Caco-2 (cell line): ENCODE data around the gene BGN. TPM values are rescaled to one million over a fixed set of nuclear protein-coding genes. Genes with fewer than 3 reads are reported as not detected.

Experiments
- BruUV-seq: library from RNA; stranded (reverse); fragments of 400-500 nt; replicated peaks from 2 replicates; lab custom pipeline; 2021; lab: Mats Ljungman, UMichigan
- CTCF ChIA-PET: fragments of 300-600 bp; sonication (Branson Sonifier 250); formaldehyde crosslinking; loops from one replicate; lab custom pipeline; 2022; ENCODE audit warnings: antibody characterized with exemption; lab: Charles Lee
- POLR2A ChIA-PET: fragments of 300-600 bp; sonication (Branson Sonifier 250); formaldehyde crosslinking; loops from one replicate; lab custom pipeline; 2022; ENCODE audit warnings: antibody characterized with exemption; lab: Charles Lee
- DNase-seq, 2 experiments: peaks; one replicate each; pipeline versions ENCODE4 v3.0.0 to v3.0.0-alpha.2; 2020 to 2022
- H3K27me3 ChIP-seq: replicated peaks from 2 replicates; pipeline ENCODE4 v1.6.0; 2011; ENCODE audit warnings: low read length; ENCODE audit not compliant: control insufficient read depth, insufficient read depth
- H3K36me3 ChIP-seq: 2 replicates; pipeline ENCODE4 v1.5.1; 2011; ENCODE audit warnings: low read length; ENCODE audit not compliant: control insufficient read depth, insufficient read depth
- H3K4me1 ChIP-seq: fragments of 250-450 bp; sonication (Bioruptor Pico); 2 replicates; pipeline ENCODE4 v1.5.1; 2020; ENCODE audit warnings: mild to moderate bottlenecking
- H3K4me3 ChIP-seq: 2 replicates; pipeline ENCODE4 v1.5.1; 2011; ENCODE audit warnings: low read depth, mild to moderate bottlenecking, control low read depth, low read length
- H3K9me3 ChIP-seq: fragments of 250-450 bp; sonication (Bioruptor Pico); 2 replicates; pipeline ENCODE4 v1.5.1; 2020; ENCODE audit warnings: mild to moderate bottlenecking, moderate library complexity
- H3K27ac Mint-ChIP-seq: one replicate; pipeline ENCODE4 v1.8.0; 2022; ENCODE audit warnings: mixed read lengths; ENCODE audit not compliant: unreplicated experiment
- H3K27me3 Mint-ChIP-seq: one replicate; pipeline ENCODE4 v1.8.0; 2022; ENCODE audit warnings: mixed read lengths; ENCODE audit not compliant: insufficient read depth, unreplicated experiment
- H3K36me3 Mint-ChIP-seq: one replicate; pipeline ENCODE4 v1.8.0; 2022; ENCODE audit warnings: mild to moderate bottlenecking, mixed read lengths; ENCODE audit not compliant: insufficient read depth, unreplicated experiment
- H3K4me1 Mint-ChIP-seq: one replicate; pipeline ENCODE4 v1.8.0; 2022; ENCODE audit warnings: low read depth, mixed read lengths; ENCODE audit not compliant: unreplicated experiment
- H3K4me3 Mint-ChIP-seq: one replicate; pipeline ENCODE4 v1.8.0; 2022; ENCODE audit warnings: mild to moderate bottlenecking, moderate library complexity, mixed read lengths; ENCODE audit not compliant: unreplicated experiment
- H3K9me3 Mint-ChIP-seq: one replicate; pipeline ENCODE4 v1.8.0; 2022; ENCODE audit warnings: mixed read lengths; ENCODE audit not compliant: unreplicated experiment
- intact Hi-C: fragments of 100-400 bp; cut with micrococcal nuclease; formaldehyde crosslinking; loops from one replicate; pipeline ENCODE4 v1.10.0; 2022; ENCODE audit not compliant: unreplicated experiment
- total RNA-seq: library from RNA; stranded (reverse); gene quantifications from 2 replicates; pipeline ENCODE4 v1.2.3, GENCODE V29; 2022
- TF ChIP-seq, protein P1 (sequence below), 2 experiments: fragments of 200-600 bp in 1 of 2; IDR thresholded peaks; 1 replicate in 1 of 2; 2 replicates in 1 of 2; pipeline versions ENCODE4 v1.5.1 to v1.8.0; 2011 to 2022; ENCODE audit warnings: antibody characterized with exemption in 1 of 2, control low read depth in 1 of 2, inconsistent platforms in 1 of 2, low read depth in 1 of 2, low read length in 1 of 2, mild to moderate bottlenecking in 1 of 2, moderate library complexity in 1 of 2; ENCODE audit not compliant: insufficient read depth in 1 of 2, severe bottlenecking in 1 of 2, unreplicated experiment in 1 of 2

The BGN gene
- total RNA-seq, 1 experiment from 2014 or later, result 9.9 TPM

GRCh38 chrX:153487590-153488071, 7.1 kb upstream of the BGN start:
- Mint-ChIP-seq H3K4me1 (no peaks in the 10 kb centered on the region), H3K36me3 (no peaks in the 10 kb centered on the region), H3K27ac (peak overlapping the region; percentile 45), H3K9me3 (no peaks in the 10 kb centered on the region), H3K4me3 (no peak overlapping the region), H3K27me3 (no peaks in the 10 kb centered on the region)
- Histone ChIP-seq H3K36me3 (no peaks in the 10 kb centered on the region), H3K27me3 (no peaks in the 10 kb centered on the region), H3K4me1 (peaks cover 35% of the 10 kb centered on the region), H3K9me3 (no peaks in the 10 kb centered on the region), H3K4me3 (no peak overlapping the region)
- no TSS peak for BruUV-seq
- ChIA-PET CTCF (no interaction called here), POLR2A (no interaction called here)
- no peak for DNase-seq
- TF ChIP-seq, protein P1, sequence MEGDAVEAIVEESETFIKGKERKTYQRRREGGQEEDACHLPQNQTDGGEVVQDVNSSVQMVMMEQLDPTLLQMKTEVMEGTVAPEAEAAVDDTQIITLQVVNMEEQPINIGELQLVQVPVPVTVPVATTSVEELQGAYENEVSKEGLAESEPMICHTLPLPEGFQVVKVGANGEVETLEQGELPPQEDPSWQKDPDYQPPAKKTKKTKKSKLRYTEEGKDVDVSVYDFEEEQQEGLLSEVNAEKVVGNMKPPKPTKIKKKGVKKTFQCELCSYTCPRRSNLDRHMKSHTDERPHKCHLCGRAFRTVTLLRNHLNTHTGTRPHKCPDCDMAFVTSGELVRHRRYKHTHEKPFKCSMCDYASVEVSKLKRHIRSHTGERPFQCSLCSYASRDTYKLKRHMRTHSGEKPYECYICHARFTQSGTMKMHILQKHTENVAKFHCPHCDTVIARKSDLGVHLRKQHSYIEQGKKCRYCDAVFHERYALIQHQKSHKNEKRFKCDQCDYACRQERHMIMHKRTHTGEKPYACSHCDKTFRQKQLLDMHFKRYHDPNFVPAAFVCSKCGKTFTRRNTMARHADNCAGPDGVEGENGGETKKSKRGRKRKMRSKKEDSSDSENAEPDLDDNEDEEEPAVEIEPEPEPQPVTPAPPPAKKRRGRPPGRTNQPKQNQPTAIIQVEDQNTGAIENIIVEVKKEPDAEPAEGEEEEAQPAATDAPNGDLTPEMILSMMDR (IDR thresholded peaks at IDR 0.05; ENCODE audit: insufficient read depth in 1 of 2, low read depth in 1 of 2, low read length in 1 of 2, severe bottlenecking in 1 of 2, unreplicated experiment in 1 of 2), result no peak
- intact Hi-C loops, result loop anchor here (1.0 kb wide), 1 partner anchor 13 kb away; no protein-coding TSS in a partner anchor

GRCh38 chrX:153488231-153488914, 6.4 kb upstream of the BGN start:
- H3K9me3 ChIP-seq, result no peaks in the 10 kb centered on the region
- TF ChIP-seq, protein P1 (IDR thresholded peaks at IDR 0.05; ENCODE audit: insufficient read depth in 1 of 2, low read depth in 1 of 2, low read length in 1 of 2, severe bottlenecking in 1 of 2, unreplicated experiment in 1 of 2), result no peak
- H3K4me1 ChIP-seq, result peaks cover 35% of the 10 kb centered on the region
- no peaks in the 10 kb centered on the region for H3K27me3 ChIP-seq
- DNase-seq, result peak; percentile 72 to 87
- Mint-ChIP-seq H3K4me1 (no peaks in the 10 kb centered on the region), H3K36me3 (no peaks in the 10 kb centered on the region), H3K4me3 (peak overlapping the region; percentile 47), H3K27ac (peak overlapping the region; percentile 45), H3K27me3 (no peaks in the 10 kb centered on the region), H3K9me3 (no peaks in the 10 kb centered on the region)
- no peak overlapping the region for H3K4me3 ChIP-seq
- CTCF ChIA-PET, result interaction anchor here (0.7 to 2.9 kb wide), 4 partner anchors 9 to 18 kb away, joined by 3 to 14 read pairs (median 3); partner anchors contain the start of gene HAUS7
- no peaks in the 10 kb centered on the region for H3K36me3 ChIP-seq
- POLR2A ChIA-PET, result no interaction called here
- BruUV-seq, result no TSS peak
- intact Hi-C loops, result loop anchor here (1.0 kb wide), 1 partner anchor 14 kb away; no protein-coding TSS in a partner anchor

DNA sequence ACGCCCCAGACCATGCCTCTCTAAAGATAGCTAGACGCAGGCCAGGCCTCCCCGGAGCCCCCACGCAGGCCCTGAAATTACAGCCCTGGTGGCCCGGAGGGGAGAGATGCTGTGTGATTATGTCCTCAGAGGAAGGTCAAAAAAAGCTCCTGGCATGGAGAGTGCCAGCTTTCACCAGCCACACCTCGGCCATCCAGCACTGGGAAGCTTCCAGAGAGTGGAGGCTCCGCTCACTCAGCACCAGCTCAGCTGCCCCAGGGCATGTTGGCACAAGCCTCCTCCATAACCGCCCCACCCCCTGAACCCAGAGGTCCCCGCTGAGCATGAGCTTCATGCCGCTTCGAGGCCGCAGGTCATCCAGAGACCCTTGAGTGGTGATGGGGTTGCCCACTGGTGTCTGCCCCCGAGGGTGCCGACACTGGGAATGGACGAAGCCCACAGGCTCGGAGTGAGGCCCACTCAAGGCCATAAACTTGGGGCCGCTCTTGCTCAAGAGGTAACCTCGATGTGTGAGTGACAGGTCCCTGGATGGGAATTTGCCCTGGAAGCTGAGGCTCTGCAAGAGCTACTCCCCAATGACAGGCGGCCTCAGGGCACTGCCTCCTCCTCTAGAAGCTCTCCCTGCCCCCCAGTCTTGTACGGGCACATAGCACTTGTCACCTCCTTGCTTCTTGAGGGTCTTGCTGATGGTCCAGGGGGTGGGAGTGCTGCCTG, 4.4 kb upstream of the BGN start:
- intact Hi-C loops, result no loop called here
- H3K4me3 ChIP-seq, result no peak overlapping the region
- Mint-ChIP-seq H3K36me3 (no peaks in the 10 kb centered on the region), H3K27me3 (no peaks in the 10 kb centered on the region), H3K4me3 (no peak overlapping the region), H3K9me3 (no peaks in the 10 kb centered on the region), H3K27ac (peak overlapping the region; percentile 22), H3K4me1 (no peaks in the 10 kb centered on the region)
- DNase-seq, result no peak
- no TSS peak for BruUV-seq
- CTCF ChIA-PET, result interaction anchor here (1.1 to 2.9 kb wide), 2 partner anchors 20 to 29 kb away, joined by 3 to 14 read pairs; partner anchors contain the start of gene HAUS7
- TF ChIP-seq, protein P1 (IDR thresholded peaks at IDR 0.05; ENCODE audit: insufficient read depth in 1 of 2, low read depth in 1 of 2, low read length in 1 of 2, severe bottlenecking in 1 of 2, unreplicated experiment in 1 of 2), result no peak
- H3K9me3 ChIP-seq, result no peaks in the 10 kb centered on the region
- POLR2A ChIA-PET, result interaction anchor here (1.0 kb wide), 1 partner anchor 20 kb away, joined by 6 read pairs; the partner anchor contains the start of gene HAUS7
- no peaks in the 10 kb centered on the region for H3K27me3 ChIP-seq
- peaks cover 35% of the 10 kb centered on the region for H3K4me1 ChIP-seq
- no peaks in the 10 kb centered on the region for H3K36me3 ChIP-seq
